Measurements from ENCODE around the gene CTPS1.

CTPS1 gene

DNA sequence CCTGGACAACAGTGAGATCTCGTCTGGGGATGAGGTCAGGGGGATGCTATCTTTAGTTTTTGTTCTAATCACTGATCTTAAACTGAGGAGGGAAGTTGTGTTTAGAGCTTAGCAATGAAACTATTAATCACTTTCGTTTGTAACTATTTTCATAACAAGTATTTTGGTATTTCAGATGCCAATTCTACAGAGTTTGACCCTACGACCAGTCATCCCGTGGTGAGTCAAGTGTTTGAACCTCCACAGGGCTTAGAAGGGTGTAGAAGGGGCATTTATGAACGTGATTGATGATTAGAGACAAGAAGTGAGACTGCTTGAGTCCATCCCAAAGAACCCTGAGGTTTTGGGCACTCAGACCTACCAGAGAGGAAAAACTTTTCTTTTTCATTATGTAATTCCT is 26.4 kb downstream of the CTPS1 start (continued):
- TF ChIP-seq, protein P1, sequence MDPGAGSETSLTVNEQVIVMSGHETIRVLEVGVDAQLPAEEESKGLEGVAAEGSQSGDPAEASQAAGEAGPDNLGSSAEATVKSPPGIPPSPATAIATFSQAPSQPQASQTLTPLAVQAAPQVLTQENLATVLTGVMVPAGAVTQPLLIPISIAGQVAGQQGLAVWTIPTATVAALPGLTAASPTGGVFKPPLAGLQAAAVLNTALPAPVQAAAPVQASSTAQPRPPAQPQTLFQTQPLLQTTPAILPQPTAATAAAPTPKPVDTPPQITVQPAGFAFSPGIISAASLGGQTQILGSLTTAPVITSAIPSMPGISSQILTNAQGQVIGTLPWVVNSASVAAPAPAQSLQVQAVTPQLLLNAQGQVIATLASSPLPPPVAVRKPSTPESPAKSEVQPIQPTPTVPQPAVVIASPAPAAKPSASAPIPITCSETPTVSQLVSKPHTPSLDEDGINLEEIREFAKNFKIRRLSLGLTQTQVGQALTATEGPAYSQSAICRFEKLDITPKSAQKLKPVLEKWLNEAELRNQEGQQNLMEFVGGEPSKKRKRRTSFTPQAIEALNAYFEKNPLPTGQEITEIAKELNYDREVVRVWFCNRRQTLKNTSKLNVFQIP (CRISPR knock-in tag; IDR thresholded peaks at IDR 0.05; ENCODE audit: borderline replicate concordance, low read depth) = no peak

DNA sequence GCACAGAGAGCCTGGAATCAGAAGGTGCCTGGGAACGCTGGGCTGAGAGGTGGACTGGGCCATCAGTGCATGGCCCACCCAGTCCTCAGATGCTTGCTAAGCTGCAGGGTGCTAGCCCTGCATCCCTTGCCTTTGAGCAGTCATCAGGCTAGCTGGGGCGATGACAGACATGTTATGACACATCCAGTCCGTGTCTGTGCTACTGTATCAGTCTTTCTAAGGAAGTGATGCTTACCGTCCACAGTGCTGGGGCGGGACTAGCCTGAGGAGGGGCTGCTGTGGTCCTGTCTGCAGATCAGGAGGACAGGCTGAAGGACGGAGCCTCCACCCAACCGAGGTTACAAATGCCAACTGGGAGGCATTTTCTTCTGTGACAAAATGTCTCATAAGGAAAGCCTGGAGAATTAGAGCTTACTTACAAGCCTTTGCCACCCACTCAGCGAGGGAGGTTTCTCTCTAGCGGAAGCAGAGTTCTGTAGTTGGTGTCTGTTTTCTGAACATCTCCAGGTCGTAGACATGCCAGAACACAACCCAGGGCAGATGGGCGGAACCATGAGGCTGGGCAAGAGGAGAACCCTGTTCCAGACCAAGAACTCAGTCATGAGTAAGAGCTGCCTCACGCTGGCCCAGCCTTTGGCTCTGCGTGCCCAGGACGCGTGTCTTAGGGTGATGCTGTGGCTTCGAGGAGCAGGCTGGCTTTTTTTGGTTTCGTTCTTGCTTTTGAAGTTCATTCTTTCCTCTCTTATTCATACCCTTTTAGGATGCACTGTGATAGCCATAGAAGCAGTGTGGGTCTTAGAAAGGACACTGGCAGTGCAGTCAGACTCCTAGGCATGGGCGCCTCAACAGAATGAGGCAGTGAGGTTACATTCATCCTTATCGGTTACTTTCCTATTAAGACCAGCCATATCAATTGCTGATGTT is 27.7 kb downstream of the CTPS1 start:
- no peak for TF ChIP-seq TCF4 (CRISPR knock-in tag; IDR thresholded peaks at IDR 0.05; ENCODE audit: borderline replicate concordance)
- no peak for TF ChIP-seq PPARA (CRISPR knock-in tag; IDR thresholded peaks at IDR 0.05; ENCODE audit: borderline replicate concordance)
- TF ChIP-seq, protein P2, sequence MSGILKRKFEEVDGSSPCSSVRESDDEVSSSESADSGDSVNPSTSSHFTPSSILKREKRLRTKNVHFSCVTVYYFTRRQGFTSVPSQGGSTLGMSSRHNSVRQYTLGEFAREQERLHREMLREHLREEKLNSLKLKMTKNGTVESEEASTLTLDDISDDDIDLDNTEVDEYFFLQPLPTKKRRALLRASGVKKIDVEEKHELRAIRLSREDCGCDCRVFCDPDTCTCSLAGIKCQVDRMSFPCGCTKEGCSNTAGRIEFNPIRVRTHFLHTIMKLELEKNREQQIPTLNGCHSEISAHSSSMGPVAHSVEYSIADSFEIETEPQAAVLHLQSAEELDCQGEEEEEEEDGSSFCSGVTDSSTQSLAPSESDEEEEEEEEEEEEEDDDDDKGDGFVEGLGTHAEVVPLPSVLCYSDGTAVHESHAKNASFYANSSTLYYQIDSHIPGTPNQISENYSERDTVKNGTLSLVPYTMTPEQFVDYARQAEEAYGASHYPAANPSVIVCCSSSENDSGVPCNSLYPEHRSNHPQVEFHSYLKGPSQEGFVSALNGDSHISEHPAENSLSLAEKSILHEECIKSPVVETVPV (CRISPR knock-in tag; IDR thresholded peaks at IDR 0.05) = no peak
- TF ChIP-seq, protein P3, sequence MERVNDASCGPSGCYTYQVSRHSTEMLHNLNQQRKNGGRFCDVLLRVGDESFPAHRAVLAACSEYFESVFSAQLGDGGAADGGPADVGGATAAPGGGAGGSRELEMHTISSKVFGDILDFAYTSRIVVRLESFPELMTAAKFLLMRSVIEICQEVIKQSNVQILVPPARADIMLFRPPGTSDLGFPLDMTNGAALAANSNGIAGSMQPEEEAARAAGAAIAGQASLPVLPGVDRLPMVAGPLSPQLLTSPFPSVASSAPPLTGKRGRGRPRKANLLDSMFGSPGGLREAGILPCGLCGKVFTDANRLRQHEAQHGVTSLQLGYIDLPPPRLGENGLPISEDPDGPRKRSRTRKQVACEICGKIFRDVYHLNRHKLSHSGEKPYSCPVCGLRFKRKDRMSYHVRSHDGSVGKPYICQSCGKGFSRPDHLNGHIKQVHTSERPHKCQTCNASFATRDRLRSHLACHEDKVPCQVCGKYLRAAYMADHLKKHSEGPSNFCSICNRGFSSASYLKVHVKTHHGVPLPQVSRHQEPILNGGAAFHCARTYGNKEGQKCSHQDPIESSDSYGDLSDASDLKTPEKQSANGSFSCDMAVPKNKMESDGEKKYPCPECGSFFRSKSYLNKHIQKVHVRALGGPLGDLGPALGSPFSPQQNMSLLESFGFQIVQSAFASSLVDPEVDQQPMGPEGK (CRISPR knock-in tag; IDR thresholded peaks at IDR 0.05; ENCODE audit: borderline replicate concordance) = no peak
- TF ChIP-seq ZC3H10 (CRISPR knock-in tag; IDR thresholded peaks at IDR 0.05) = no peak
- no peak for TF ChIP-seq ARNTL (CRISPR knock-in tag; IDR thresholded peaks at IDR 0.05; ENCODE audit: borderline replicate concordance, low read depth)
- TF ChIP-seq SNAI2 (CRISPR knock-in tag; IDR thresholded peaks at IDR 0.05) = no peak
- TF ChIP-seq, protein P4, sequence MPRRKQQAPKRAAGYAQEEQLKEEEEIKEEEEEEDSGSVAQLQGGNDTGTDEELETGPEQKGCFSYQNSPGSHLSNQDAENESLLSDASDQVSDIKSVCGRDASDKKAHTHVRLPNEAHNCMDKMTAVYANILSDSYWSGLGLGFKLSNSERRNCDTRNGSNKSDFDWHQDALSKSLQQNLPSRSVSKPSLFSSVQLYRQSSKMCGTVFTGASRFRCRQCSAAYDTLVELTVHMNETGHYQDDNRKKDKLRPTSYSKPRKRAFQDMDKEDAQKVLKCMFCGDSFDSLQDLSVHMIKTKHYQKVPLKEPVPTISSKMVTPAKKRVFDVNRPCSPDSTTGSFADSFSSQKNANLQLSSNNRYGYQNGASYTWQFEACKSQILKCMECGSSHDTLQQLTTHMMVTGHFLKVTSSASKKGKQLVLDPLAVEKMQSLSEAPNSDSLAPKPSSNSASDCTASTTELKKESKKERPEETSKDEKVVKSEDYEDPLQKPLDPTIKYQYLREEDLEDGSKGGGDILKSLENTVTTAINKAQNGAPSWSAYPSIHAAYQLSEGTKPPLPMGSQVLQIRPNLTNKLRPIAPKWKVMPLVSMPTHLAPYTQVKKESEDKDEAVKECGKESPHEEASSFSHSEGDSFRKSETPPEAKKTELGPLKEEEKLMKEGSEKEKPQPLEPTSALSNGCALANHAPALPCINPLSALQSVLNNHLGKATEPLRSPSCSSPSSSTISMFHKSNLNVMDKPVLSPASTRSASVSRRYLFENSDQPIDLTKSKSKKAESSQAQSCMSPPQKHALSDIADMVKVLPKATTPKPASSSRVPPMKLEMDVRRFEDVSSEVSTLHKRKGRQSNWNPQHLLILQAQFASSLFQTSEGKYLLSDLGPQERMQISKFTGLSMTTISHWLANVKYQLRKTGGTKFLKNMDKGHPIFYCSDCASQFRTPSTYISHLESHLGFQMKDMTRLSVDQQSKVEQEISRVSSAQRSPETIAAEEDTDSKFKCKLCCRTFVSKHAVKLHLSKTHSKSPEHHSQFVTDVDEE (CRISPR knock-in tag; IDR thresholded peaks at IDR 0.05) = no peak
- no peak for TF ChIP-seq ISL1 (CRISPR knock-in tag; IDR thresholded peaks at IDR 0.05)
- TF ChIP-seq TOX (CRISPR knock-in tag; IDR thresholded peaks at IDR 0.05; ENCODE audit: borderline replicate concordance) = no peak
- TF ChIP-seq, protein P5, sequence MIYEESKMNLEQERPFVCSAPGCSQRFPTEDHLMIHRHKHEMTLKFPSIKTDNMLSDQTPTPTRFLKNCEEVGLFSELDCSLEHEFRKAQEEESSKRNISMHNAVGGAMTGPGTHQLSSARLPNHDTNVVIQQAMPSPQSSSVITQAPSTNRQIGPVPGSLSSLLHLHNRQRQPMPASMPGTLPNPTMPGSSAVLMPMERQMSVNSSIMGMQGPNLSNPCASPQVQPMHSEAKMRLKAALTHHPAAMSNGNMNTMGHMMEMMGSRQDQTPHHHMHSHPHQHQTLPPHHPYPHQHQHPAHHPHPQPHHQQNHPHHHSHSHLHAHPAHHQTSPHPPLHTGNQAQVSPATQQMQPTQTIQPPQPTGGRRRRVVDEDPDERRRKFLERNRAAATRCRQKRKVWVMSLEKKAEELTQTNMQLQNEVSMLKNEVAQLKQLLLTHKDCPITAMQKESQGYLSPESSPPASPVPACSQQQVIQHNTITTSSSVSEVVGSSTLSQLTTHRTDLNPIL (CRISPR knock-in tag; IDR thresholded peaks at IDR 0.05; ENCODE audit: low read depth) = no peak
- no peak for TF ChIP-seq RARB (CRISPR knock-in tag; IDR thresholded peaks at IDR 0.05)
- no peak for TF ChIP-seq ZNF8 (CRISPR knock-in tag; IDR thresholded peaks at IDR 0.05)
- no peak for TF ChIP-seq ESRRG (CRISPR knock-in tag; IDR thresholded peaks at IDR 0.05)
- no peak for ATAC-seq

DNA sequence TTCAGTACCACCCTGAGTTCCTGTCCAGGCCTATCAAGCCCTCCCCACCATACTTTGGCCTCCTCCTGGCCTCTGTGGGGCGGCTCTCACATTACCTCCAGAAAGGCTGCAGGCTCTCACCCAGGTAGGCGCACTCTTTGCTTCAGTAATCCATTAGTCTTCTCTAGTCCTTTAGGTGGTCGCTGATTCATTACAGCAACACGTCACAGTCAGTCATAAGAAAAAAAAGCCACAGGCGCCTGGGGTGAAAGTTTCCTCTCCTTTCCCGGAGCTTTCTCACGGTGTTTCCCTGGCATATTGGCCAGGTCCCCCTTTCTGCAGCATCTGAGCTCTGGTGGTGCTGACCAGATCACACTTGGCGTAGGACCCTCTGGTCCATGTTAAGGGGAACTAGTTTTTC is 30.0 kb downstream of the CTPS1 start:
- no peak for ATAC-seq
- TF ChIP-seq, protein P4 (CRISPR knock-in tag; IDR thresholded peaks at IDR 0.05) = no peak
- TF ChIP-seq RARB (CRISPR knock-in tag; IDR thresholded peaks at IDR 0.05) (no peak), ZFP3 (CRISPR knock-in tag; IDR thresholded peaks at IDR 0.05) (no peak), ZC3H10 (CRISPR knock-in tag; IDR thresholded peaks at IDR 0.05) (no peak), ZNF8 (CRISPR knock-in tag; IDR thresholded peaks at IDR 0.05) (no peak), PPARA (CRISPR knock-in tag; IDR thresholded peaks at IDR 0.05; ENCODE audit: borderline replicate concordance) (no peak), OSR1 (CRISPR knock-in tag; IDR thresholded peaks at IDR 0.05) (no peak), CSDC2 (CRISPR knock-in tag; IDR thresholded peaks at IDR 0.05) (no peak), ZNF70 (CRISPR knock-in tag; IDR thresholded peaks at IDR 0.05) (no peak), ESRRG (CRISPR knock-in tag; IDR thresholded peaks at IDR 0.05) (no peak), ZFP30 (CRISPR knock-in tag; IDR thresholded peaks at IDR 0.05) (no peak), ISL1 (CRISPR knock-in tag; IDR thresholded peaks at IDR 0.05) (no peak), TOX (CRISPR knock-in tag; IDR thresholded peaks at IDR 0.05; ENCODE audit: borderline replicate concordance) (no peak), SNAI2 (CRISPR knock-in tag; IDR thresholded peaks at IDR 0.05) (no peak)
- TF ChIP-seq, protein P5 (CRISPR knock-in tag; IDR thresholded peaks at IDR 0.05; ENCODE audit: low read depth) = no peak
- TF ChIP-seq, protein P1 (CRISPR knock-in tag; IDR thresholded peaks at IDR 0.05; ENCODE audit: borderline replicate concordance, low read depth) = no peak

Data from SK-N-SH treated with all-trans-retinoic acid at 6 μM for 48 hours (cell line).